GM15510 (cell line): Measurements from ENCODE around the gene ABI3BP.

Source experiments
- POLR2A ChIP-seq: IDR thresholded peaks from 3 replicates; pipeline ENCODE4 v1.6.1; 2011; ENCODE audit warnings: borderline replicate concordance; ENCODE audit not compliant: insufficient read length; ENCODE audit errors: extremely low read depth

Gene ABI3BP

GRCh38 chr3:100864471-100865250 lies 128.6 kb downstream of the ABI3BP start:
- TF ChIP-seq POLR2A, result no peak

GRCh38 chr3:100857863-100858262 lies 135.4 kb downstream of the ABI3BP start:
- no peak for TF ChIP-seq POLR2A

- no peak for TF ChIP-seq POLR2A
Observed at GRCh38 chr3:100856821-100857220, 136.4 kb downstream of the ABI3BP start.

GRCh38 chr3:100852840-100853239 lies 140.4 kb downstream of the ABI3BP start:
- TF ChIP-seq POLR2A, result no peak

GRCh38 chr3:100850701-100851100 lies 142.5 kb downstream of the ABI3BP start:
- TF ChIP-seq POLR2A, result no peak

GRCh38 chr3:100850156-100850555 lies 143.1 kb downstream of the ABI3BP start:
- TF ChIP-seq POLR2A, result no peak

- no peak for TF ChIP-seq POLR2A
Observed at GRCh38 chr3:100844063-100844936, 148.9 kb downstream of the ABI3BP start.

GRCh38 chr3:100838157-100838556 lies 155.1 kb downstream of the ABI3BP start:
- TF ChIP-seq POLR2A, result no peak

GRCh38 chr3:100836661-100837060 lies 156.6 kb downstream of the ABI3BP start:
- TF ChIP-seq POLR2A, result no peak

- TF ChIP-seq POLR2A, result no peak
Observed at GRCh38 chr3:100834332-100834731, 158.9 kb downstream of the ABI3BP start.

- no peak for TF ChIP-seq POLR2A
Observed at GRCh38 chr3:100833483-100833882, 159.7 kb downstream of the ABI3BP start.

GRCh38 chr3:100831629-100832028 lies 161.6 kb downstream of the ABI3BP start:
- TF ChIP-seq POLR2A, result no peak

GRCh38 chr3:100830931-100831330 lies 162.3 kb downstream of the ABI3BP start:
- no peak for TF ChIP-seq POLR2A

GRCh38 chr3:100825574-100825973 lies 167.6 kb downstream of the ABI3BP start:
- TF ChIP-seq POLR2A, result no peak

GRCh38 chr3:100815583-100815982 lies 177.6 kb downstream of the ABI3BP start:
- TF ChIP-seq POLR2A, result no peak
